H1 (cell line): ENCODE measurements around the gene LIPA. TPM values are rescaled to one million over a fixed set of nuclear protein-coding genes. Genes with fewer than 3 reads are reported as not detected.

Source experiments
- CTCF ChIA-PET: fragments of 300-600 bp; sonication (Branson Sonifier 250); formaldehyde crosslinking; loops from one replicate; lab custom pipeline; 2021; ENCODE audit not compliant: partially characterized antibody; lab: Charles Lee
- POLR2A ChIA-PET: fragments of 300-600 bp; sonication (Branson Sonifier 250); formaldehyde crosslinking; loops from one replicate; lab custom pipeline; 2021; ENCODE audit warnings: inconsistent platforms; ENCODE audit not compliant: partially characterized antibody; lab: Charles Lee
- DNase-seq, 2 experiments: peaks; one replicate each; pipeline versions ENCODE4 v3.0.0 to v3.0.0-alpha.2; 2010 to 2022; ENCODE audit warnings: low spot score in 2 of 2, low read depth in 1 of 2, mixed read lengths in 1 of 2
- FAIRE-seq: peaks from 2 replicates; lab custom pipeline; 2011; peaks lifted over from hg19 to GRCh38; lab: Jason Lieb, UNC
- H2AFZ ChIP-seq: 2 replicates; pipeline ENCODE4 v1.8.1; 2012; ENCODE audit warnings: low read length, inconsistent platforms
- H2AK5ac ChIP-seq: 2 replicates; pipeline ENCODE4 v1.6.1; 2013; ENCODE audit warnings: low read depth, low read length
- H2BK120ac ChIP-seq: replicated peaks from 2 replicates; pipeline ENCODE3; 2013; ENCODE audit warnings: low read depth, low read length, inconsistent platforms
- H2BK12ac ChIP-seq: 2 replicates; pipeline ENCODE4 v1.6.1; 2013; ENCODE audit warnings: low read depth, low read length
- H2BK15ac ChIP-seq: 2 replicates; pipeline ENCODE4 v1.6.1; 2013; ENCODE audit warnings: low read length
- H2BK20ac ChIP-seq: 2 replicates; pipeline ENCODE4 v1.6.1; 2013; ENCODE audit warnings: low read length
- H2BK5ac ChIP-seq: 2 replicates; pipeline ENCODE4 v1.6.1; 2013; ENCODE audit warnings: low read depth, low read length
- H3K14ac ChIP-seq: 2 replicates; pipeline ENCODE4 v1.6.1; 2013; ENCODE audit warnings: inconsistent platforms; ENCODE audit not compliant: insufficient read length
- H3K18ac ChIP-seq: 2 replicates; pipeline ENCODE4 v1.6.1; 2013; ENCODE audit warnings: low read length; ENCODE audit errors: extremely low read depth
- H3K23ac ChIP-seq: 2 replicates; pipeline ENCODE4 v1.6.1; 2013; ENCODE audit warnings: inconsistent platforms; ENCODE audit not compliant: insufficient read length
- H3K23me2 ChIP-seq: 2 replicates; pipeline ENCODE4 v1.6.1; 2013; ENCODE audit warnings: low read depth, low read length
- H3K27ac ChIP-seq: 2 replicates; pipeline ENCODE4 v1.6.1; 2011; ENCODE audit warnings: low read depth, low read length, inconsistent platforms
- H3K27me3 ChIP-seq, 4 experiments: replicated peaks in 1 of 4; 1 replicate in 1 of 4; 2 replicates in 3 of 4; pipeline versions ENCODE4 v1.6.1 to v1.8.1; 2011 to 2013; ENCODE audit warnings: low read length in 3 of 4, mild to moderate bottlenecking in 3 of 4, inconsistent platforms in 2 of 4, mixed read lengths in 2 of 4, moderate library complexity in 1 of 4; ENCODE audit not compliant: control insufficient read depth in 3 of 4, insufficient read depth in 3 of 4; ENCODE audit errors: extremely low read depth in 1 of 4
- H3K36me3 ChIP-seq, 4 experiments: 2 replicates each; pipeline versions ENCODE4 v1.6.1 to v1.8.1; 2011 to 2013; ENCODE audit warnings: mild to moderate bottlenecking in 4 of 4, low read length in 3 of 4, moderate library complexity in 2 of 4, control low read depth in 1 of 4, inconsistent platforms in 1 of 4; ENCODE audit not compliant: insufficient read depth in 4 of 4, control insufficient read depth in 2 of 4
- H3K4ac ChIP-seq: replicated peaks from 2 replicates; pipeline ENCODE3; 2013; ENCODE audit warnings: low read length, low read depth, mixed read lengths, inconsistent platforms; ENCODE audit not compliant: insufficient read length
- H3K4me1 ChIP-seq, 4 experiments: replicated peaks in 1 of 4; 1 replicate in 1 of 4; 2 replicates in 3 of 4; pipeline versions ENCODE4 v1.6.1 to v1.8.1; 2011 to 2013; ENCODE audit warnings: low read length in 3 of 4, inconsistent platforms in 2 of 4, mixed read lengths in 1 of 4; ENCODE audit not compliant: insufficient read depth in 4 of 4, control insufficient read depth in 3 of 4
- H3K4me2 ChIP-seq, 2 experiments: 2 replicates each; pipeline versions ENCODE4 v1.6.1 to v1.8.1; 2011 to 2013; ENCODE audit warnings: low read depth in 2 of 2, low read length in 2 of 2, control low read depth in 1 of 2, inconsistent platforms in 1 of 2, mild to moderate bottlenecking in 1 of 2; ENCODE audit not compliant: insufficient read depth in 1 of 2
- H3K4me3 ChIP-seq, 4 experiments: fragments of 200-600, 300-600 bp in 1 of 4; sonication (generic), shearing (Covaris generic), sonication (Bioruptor Twin) in 1 of 4; 2 replicates each; pipeline versions ENCODE4 v1.5.1 to v1.8.1; 2011 to 2016; ENCODE audit warnings: low read length in 4 of 4, low read depth in 3 of 4, control low read depth in 2 of 4, inconsistent platforms in 2 of 4, mild to moderate bottlenecking in 2 of 4, mixed read lengths in 1 of 4, moderate library complexity in 1 of 4; ENCODE audit not compliant: insufficient read depth in 2 of 4; ENCODE audit errors: extremely low read depth in 1 of 4
- H3K56ac ChIP-seq: replicated peaks from 2 replicates; pipeline ENCODE3; 2013; ENCODE audit warnings: low read depth, mild to moderate bottlenecking, mixed read lengths, low read length, inconsistent platforms; ENCODE audit not compliant: insufficient read length
- H3K79me1 ChIP-seq: 2 replicates; pipeline ENCODE4 v1.6.1; 2013; ENCODE audit warnings: low read depth, low read length, control low read depth
- H3K79me2 ChIP-seq, 2 experiments: 2 replicates each; pipeline versions ENCODE4 v1.6.1 to v1.8.1; 2012 to 2013; ENCODE audit warnings: low read length in 2 of 2, mild to moderate bottlenecking in 2 of 2, inconsistent platforms in 1 of 2; ENCODE audit not compliant: insufficient read depth in 2 of 2, control insufficient read depth in 1 of 2
- H3K9ac ChIP-seq, 4 experiments: replicated peaks in 1 of 4; 1 replicate in 1 of 4; 2 replicates in 3 of 4; pipeline versions ENCODE4 v1.6.1 to v1.8.1; 2011 to 2013; ENCODE audit warnings: low read depth in 3 of 4, low read length in 3 of 4, control low read depth in 2 of 4, mild to moderate bottlenecking in 2 of 4, moderate library complexity in 2 of 4, inconsistent platforms in 1 of 4; ENCODE audit errors: extremely low read depth in 1 of 4
- H3K9me3 ChIP-seq, 2 experiments: 2 replicates each; pipeline versions ENCODE4 v1.6.1 to v1.8.1; 2012 to 2013; ENCODE audit warnings: mild to moderate bottlenecking in 2 of 2, moderate library complexity in 2 of 2, control low read depth in 1 of 2, inconsistent platforms in 1 of 2, low read depth in 1 of 2, low read length in 1 of 2, mixed read lengths in 1 of 2; ENCODE audit not compliant: insufficient read depth in 2 of 2
- H4K20me1 ChIP-seq, 2 experiments: replicated peaks in 1 of 2; 2 replicates each; pipeline versions ENCODE3 to v1.8.1; 2011 to 2013; ENCODE audit warnings: inconsistent platforms in 2 of 2, low read length in 2 of 2, mild to moderate bottlenecking in 1 of 2; ENCODE audit not compliant: insufficient read depth in 2 of 2, control insufficient read depth in 1 of 2
- H4K5ac ChIP-seq: 2 replicates; pipeline ENCODE4 v1.6.1; 2013; ENCODE audit warnings: low read length, low read depth, mixed read lengths, inconsistent platforms; ENCODE audit not compliant: insufficient read length
- H4K8ac ChIP-seq: 2 replicates; pipeline ENCODE4 v1.8.0; 2013; ENCODE audit warnings: mild to moderate bottlenecking, moderate library complexity, low read length, inconsistent platforms; ENCODE audit not compliant: insufficient read depth; ENCODE audit errors: extremely low read depth
- H4K91ac ChIP-seq: replicated peaks from 2 replicates; pipeline ENCODE3; 2013; ENCODE audit warnings: low read length, mixed read lengths, inconsistent platforms; ENCODE audit not compliant: insufficient read length
- CEBPB ChIP-seq: IDR thresholded peaks from 2 replicates; pipeline ENCODE4 v1.6.1; 2012; ENCODE audit warnings: low read depth, low read length
- WGBS, 2 experiments: shearing (Covaris generic) in 1 of 2; methylation state at CpG; one replicate each; pipeline versions ENCODE4 v1.1.6 to v1.1.7; 2013 to 2015; ENCODE audit warnings: low lambda C conversion rate in 2 of 2, mixed read lengths in 2 of 2, inconsistent platforms in 1 of 2, low coverage in 1 of 2, missing lambda C conversion rate in 1 of 2; ENCODE audit not compliant: insufficient replicate concordance in 2 of 2, insufficient coverage in 1 of 2, insufficient read length in 1 of 2; ENCODE audit errors: extremely low coverage in 1 of 2, missing lambda C conversion rate in 1 of 2; 5-methylcytosine and 5-hydroxymethylcytosine counted together
- polyA plus RNA-seq, 7 experiments: library from polyadenylated mRNA; depleted of rRNA in 3 of 7; stranded (reverse) in 5 of 7; unstranded in 2 of 7; fragments of >200 nt in 5 of 7; fragments of 200-250 nt in 2 of 7; gene quantifications; 1 replicate in 5 of 7; 2 replicates in 1 of 7; 4 replicates in 1 of 7; pipeline versions ENCODE4 v1.2.1 to v1.2.3, GENCODE V29; 2011 to 2013; ENCODE audit warnings: missing spikeins in 2 of 7, mixed read lengths in 2 of 7
- total RNA-seq: library from RNA; stranded (reverse); fragmentation: NEBNext Ultra II Directional; extraction: Animal tissue kit (Norgen Biotek cat#: 25700); gene quantifications from 2 replicates; pipeline ENCODE4 v1.2.1, GENCODE V29; 2021
- TF ChIP-seq, protein P1 (sequence below): IDR thresholded peaks from 2 replicates; pipeline ENCODE4 v1.6.1; 2011; ENCODE audit warnings: low read depth, mild to moderate bottlenecking, low read length; ENCODE audit not compliant: insufficient read depth

LIPA gene
- total and polyA plus RNA-seq, 2 of the 8 experiments (the other 6 are each of a cell fraction or from before 2014, with no cell fraction given) = 18.1 to 32.4 TPM

DNA sequence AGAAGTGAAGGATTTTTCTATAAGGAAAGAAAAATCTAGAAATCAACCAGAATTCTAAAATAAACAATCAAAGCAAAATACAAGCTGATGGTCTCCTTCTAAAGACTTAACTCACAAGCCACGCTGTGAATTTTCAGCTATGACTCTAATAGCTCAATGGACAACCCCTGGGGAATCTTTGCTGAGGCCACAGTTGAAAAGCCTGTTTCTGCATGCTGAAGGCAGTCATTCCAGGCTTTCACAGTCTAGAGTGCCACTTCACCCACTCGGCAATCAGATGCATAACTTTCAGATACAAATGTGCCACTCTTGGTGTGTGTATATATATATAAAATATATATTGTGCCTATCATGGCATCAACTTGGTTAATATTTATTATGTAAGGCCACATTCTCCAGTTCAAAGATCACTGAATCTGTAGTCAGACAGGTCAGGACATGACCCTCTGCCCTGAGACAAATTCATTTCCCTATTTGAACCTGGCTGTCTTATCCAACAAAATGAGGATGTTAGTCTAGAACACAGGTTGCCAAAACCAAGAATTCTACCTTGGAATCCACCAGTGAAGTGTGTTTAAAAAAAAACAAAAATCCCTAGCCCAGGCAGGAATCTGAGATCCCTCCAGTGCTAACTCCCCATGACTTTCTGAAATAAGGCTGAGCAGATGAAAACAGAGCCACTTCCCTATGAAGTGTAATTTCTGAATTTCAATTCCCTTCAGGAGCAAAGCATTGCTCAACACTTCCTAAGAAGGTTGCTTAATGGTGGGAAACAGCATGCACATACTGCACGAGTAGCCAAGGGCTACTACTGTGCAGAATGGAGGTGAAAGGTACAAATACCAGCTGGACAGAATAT, 9.9 kb downstream of the LIPA start:
- peak; percentile 50 for TF ChIP-seq CEBPB
- TF ChIP-seq, protein P1, sequence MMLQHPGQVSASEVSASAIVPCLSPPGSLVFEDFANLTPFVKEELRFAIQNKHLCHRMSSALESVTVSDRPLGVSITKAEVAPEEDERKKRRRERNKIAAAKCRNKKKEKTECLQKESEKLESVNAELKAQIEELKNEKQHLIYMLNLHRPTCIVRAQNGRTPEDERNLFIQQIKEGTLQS = no peak
- TF ChIP-seq, all 59 proteins: peak for 1
- Histone ChIP-seq H2BK15ac (no peak overlapping the region), H3K9me3 (no peaks in the 10 kb centered on the region), H4K5ac (no peak overlapping the region), H2BK120ac (no peak overlapping the region), H2BK5ac (peak overlapping the region; percentile 45; the same call in 1 of the 2 replicates), H3K79me2 (no peaks in the 10 kb centered on the region), H2AFZ (no peak overlapping the region), H4K8ac (no peak overlapping the region), H3K4me3 (no peak overlapping the region), H3K14ac (no peak overlapping the region), H4K91ac (no peak overlapping the region), H3K23ac (no peak overlapping the region), H3K4ac (no peak overlapping the region), H3K9ac (no peak overlapping the region), H2BK12ac (no peak overlapping the region), H3K27me3 (no peaks in the 10 kb centered on the region), H2AK5ac (no peak overlapping the region), H4K20me1 (no peaks in the 10 kb centered on the region), H3K27ac (no peak overlapping the region), H3K56ac (no peak overlapping the region), H3K18ac (no peak overlapping the region), H3K4me2 (no peak overlapping the region), H3K4me1 (peaks cover 3 to 16% (median 10%) of the 10 kb centered on the region in 4 experiments; a peak in 5 of 7 replicates), H2BK20ac (peak overlapping the region; percentile 56; the same call in 1 of the 2 replicates), H3K36me3 (no peaks in the 10 kb centered on the region; a peak in 1 of 8 replicates), H3K23me2 (no peaks in the 10 kb centered on the region), H3K79me1 (no peaks in the 10 kb centered on the region)
- FAIRE-seq = no peak
- 82% methylated on average over 3 of the region's 3 CpGs; no CpG with 5 or more reads in 1 of the 2 experiments for WGBS, 2 experiments
- no peak for DNase-seq
- POLR2A ChIA-PET = interaction anchor here (1.0 kb wide), 1 partner anchor 10 kb away, joined by 4 read pairs; the partner anchor contains the start of gene LIPA
- CTCF ChIA-PET = interaction anchor here (0.7 to 2.5 kb wide), 9 partner anchors 10 to 227 kb away, joined by 3 to 12 read pairs (median 4); partner anchors contain the start of gene LIPA
